OCI-LY3 (cell line): Measurements from ENCODE around the gene ANKRD9.
"Not testable (repeated sequence)": the region's sequence is repeated elsewhere in the genome, so short reads cannot be mapped to it uniquely, and the experiment has no call there.

Experiments used
- H2AFZ ChIP-seq: fragments of 200-600, 300-600 bp; shearing (Covaris generic); 2 replicates; pipeline ENCODE4 v1.6.0; 2014; ENCODE audit warnings: antibody characterized with exemption, low read depth, low read length
- H3K27ac ChIP-seq: fragments of 200-600, 300-600 bp; sonication (generic); 2 replicates; pipeline ENCODE4 v1.5.1; 2014; ENCODE audit warnings: mild to moderate bottlenecking, low read length, moderate library complexity, mixed read lengths
- H3K27me3 ChIP-seq: fragments of 200-600, 300-600 bp; sonication (generic); 2 replicates; pipeline ENCODE4 v1.6.1; 2014; ENCODE audit warnings: low read depth, low read length, mixed read lengths
- H3K36me3 ChIP-seq: fragments of 200-600, 300-600 bp; sonication (generic); replicated peaks from 2 replicates; pipeline ENCODE3; 2014; ENCODE audit warnings: low read depth, low read length, mixed read lengths
- H3K4me1 ChIP-seq: fragments of 300-600, 200-600 bp; sonication (generic); 2 replicates; pipeline ENCODE4 v1.6.1; 2014; ENCODE audit warnings: low read length, mixed read lengths
- H3K4me2 ChIP-seq: fragments of 200-600, 300-600 bp; sonication (generic); 2 replicates; pipeline ENCODE4 v1.6.1; 2014; ENCODE audit warnings: low read length, mixed read lengths
- H3K4me3 ChIP-seq: fragments of 300-600, 200-600 bp; sonication (generic); 2 replicates; pipeline ENCODE4 v1.5.1; 2014; ENCODE audit warnings: antibody characterized with exemption, mild to moderate bottlenecking, low read length, moderate library complexity
- H3K79me2 ChIP-seq: fragments of 300-600, 200-600 bp; shearing (Covaris generic); 2 replicates; pipeline ENCODE4 v1.6.1; 2014; ENCODE audit warnings: mild to moderate bottlenecking, low read length, mixed read lengths
- H3K9ac ChIP-seq: fragments of 300-600, 200-600 bp; shearing (Covaris generic); 2 replicates; pipeline ENCODE4 v1.6.0; 2014; ENCODE audit warnings: mild to moderate bottlenecking, low read length, moderate library complexity
- H3K9me3 ChIP-seq: fragments of 200-600, 300-600 bp; shearing (Covaris generic); 2 replicates; pipeline ENCODE4 v1.6.1; 2014; ENCODE audit warnings: low read length, mixed read lengths; ENCODE audit not compliant: insufficient read depth
- H4K20me1 ChIP-seq: fragments of 200-600, 300-600 bp; sonication (generic); 2 replicates; pipeline ENCODE4 v1.6.1; 2016; ENCODE audit warnings: low read length, mixed read lengths; ENCODE audit not compliant: insufficient read depth
- CTCF ChIP-seq: fragments of 200-600, 300-600 bp; sonication (generic); IDR thresholded peaks from 2 replicates; pipeline ENCODE4 v1.5.1; 2014; ENCODE audit warnings: antibody characterized with exemption, low read length, low read depth
- EZH2phosphoT487 ChIP-seq: fragments of 200-600 bp; shearing (Covaris generic); IDR thresholded peaks from 2 replicates; pipeline ENCODE4 v1.6.1; 2018; ENCODE audit warnings: antibody characterized with exemption, mixed run types, low read depth

Gene ANKRD9

GRCh38 chr14:102523200-102523568, 13.6 kb upstream of the ANKRD9 start:
- Histone ChIP-seq H3K4me1 (peaks cover 10% of the 10 kb centered on the region; the same call in 1 of the 2 replicates), H3K9me3 (no peaks in the 10 kb centered on the region), H3K36me3 (no peaks in the 10 kb centered on the region), H3K9ac (peak overlapping the region; percentile 82), H3K27me3 (no peaks in the 10 kb centered on the region), H3K4me2 (peak overlapping the region; percentile 100), H3K4me3 (peak overlapping the region; percentile 74), H4K20me1 (no peaks in the 10 kb centered on the region), H3K27ac (no peak overlapping the region), H2AFZ (peak overlapping the region; percentile 74; the same call in 1 of the 2 replicates), H3K79me2 (no peaks in the 10 kb centered on the region)
- TF ChIP-seq CTCF (no peak), EZH2phosphoT487 (no peak)

DNA sequence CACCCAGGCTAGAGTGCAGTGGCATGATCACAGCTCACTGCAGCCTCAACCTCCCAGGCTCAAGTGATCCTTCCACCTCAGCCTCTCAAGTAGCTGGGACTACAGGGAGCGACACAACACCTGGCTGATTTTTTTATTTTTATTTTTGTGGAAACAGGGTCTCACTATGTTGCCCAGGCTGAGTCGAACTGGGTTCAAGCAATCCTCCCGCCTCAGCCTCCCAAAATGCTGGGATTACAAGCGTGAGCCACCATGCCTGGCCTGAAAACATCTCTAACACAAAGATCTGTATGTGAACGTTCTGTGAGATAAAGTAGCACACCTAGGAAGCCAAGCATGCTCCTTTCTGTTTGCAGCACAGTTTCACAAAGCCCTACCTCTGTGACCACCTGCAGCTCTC, 10.1 kb upstream of the ANKRD9 start:
- not testable (repeated sequence) for H3K9me3 ChIP-seq, H3K4me2 ChIP-seq, H2AFZ ChIP-seq, H3K36me3 ChIP-seq, H3K79me2 ChIP-seq, H4K20me1 ChIP-seq, H3K27ac ChIP-seq, H3K27me3 ChIP-seq, H3K9ac ChIP-seq, H3K4me3 ChIP-seq, H3K4me1 ChIP-seq

GRCh38 chr14:102518063-102518648, 8.6 kb upstream of the ANKRD9 start:
- no peaks in the 10 kb centered on the region for H3K79me2 ChIP-seq

DNA sequence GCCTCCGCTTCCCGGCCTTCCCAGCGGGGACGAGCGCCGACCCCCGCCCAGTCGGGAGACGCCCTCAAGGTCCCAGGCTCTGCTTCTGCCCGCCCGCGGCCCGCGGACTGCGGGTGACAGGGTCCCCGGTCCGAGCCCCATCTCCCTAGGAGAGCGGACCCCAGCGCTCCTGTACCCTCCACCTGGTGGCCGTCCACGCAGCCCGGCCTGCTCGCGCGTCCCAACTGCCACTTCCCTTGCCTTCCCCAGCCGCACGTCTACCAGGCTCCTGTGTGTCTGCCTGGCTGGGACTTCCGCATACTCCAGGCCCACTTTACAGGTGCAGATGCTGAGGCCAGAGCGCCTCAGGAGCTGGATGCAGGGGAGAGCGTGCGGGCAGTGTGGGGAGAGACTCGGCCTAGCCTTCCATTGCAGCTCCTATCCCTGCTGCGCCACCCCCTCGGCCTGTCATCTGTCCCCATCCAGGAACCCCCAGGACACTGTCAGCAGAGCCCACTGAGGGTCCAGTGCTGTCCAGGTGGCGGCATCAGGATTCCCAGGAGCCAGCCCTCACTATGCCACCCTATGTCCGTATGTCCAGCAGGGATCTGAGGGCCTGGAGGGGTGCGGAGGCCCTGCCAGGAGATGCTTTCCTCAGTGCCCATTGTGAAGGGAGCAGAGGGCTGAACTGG, 8.0 kb upstream of the ANKRD9 start:
- Histone ChIP-seq H3K4me1 (no peaks in the 10 kb centered on the region), H3K9ac (peak overlapping the region; percentile 89), H3K27me3 (no peaks in the 10 kb centered on the region), H3K36me3 (no peaks in the 10 kb centered on the region), H3K27ac (peak overlapping the region; percentile 29; the same call in 1 of the 2 replicates), H3K4me3 (peak overlapping the region; percentile 87), H3K4me2 (peak overlapping the region; percentile 96), H2AFZ (peak overlapping the region; percentile 87), H4K20me1 (no peaks in the 10 kb centered on the region), H3K9me3 (no peaks in the 10 kb centered on the region), H3K79me2 (no peaks in the 10 kb centered on the region)
- TF ChIP-seq CTCF (no peak), EZH2phosphoT487 (no peak)

More at GRCh38 chr14:102518063-102518648, 8.6 kb upstream of the ANKRD9 start:
- no peak overlapping the region for H3K4me2 ChIP-seq
- no peak overlapping the region for H3K4me3 ChIP-seq
- no peak overlapping the region for H3K9ac ChIP-seq
- no peaks in the 10 kb centered on the region for H3K9me3 ChIP-seq
- H4K20me1 ChIP-seq, result no peaks in the 10 kb centered on the region
- H3K27ac ChIP-seq, result no peak overlapping the region
- H3K4me1 ChIP-seq, result no peaks in the 10 kb centered on the region
- H3K27me3 ChIP-seq, result no peaks in the 10 kb centered on the region
- no peaks in the 10 kb centered on the region for H3K36me3 ChIP-seq
- TF ChIP-seq CTCF (no peak), EZH2phosphoT487 (no peak)
- H2AFZ ChIP-seq, result 0 out of 2 replicates have a peak overlapping the region, but pooled peaks have one; percentile 87
